ENCODE measurements around the gene EGLN1. TPM values are rescaled to one million over a fixed set of nuclear protein-coding genes. Genes with fewer than 3 reads are reported as not detected.
"Not testable (repeated sequence)": the region's sequence is repeated elsewhere in the genome, so short reads cannot be mapped to it uniquely, and the experiment has no call there.

Gene EGLN1
- total RNA-seq, 1 donor from 2014 or later, result 34.4 TPM

DNA sequence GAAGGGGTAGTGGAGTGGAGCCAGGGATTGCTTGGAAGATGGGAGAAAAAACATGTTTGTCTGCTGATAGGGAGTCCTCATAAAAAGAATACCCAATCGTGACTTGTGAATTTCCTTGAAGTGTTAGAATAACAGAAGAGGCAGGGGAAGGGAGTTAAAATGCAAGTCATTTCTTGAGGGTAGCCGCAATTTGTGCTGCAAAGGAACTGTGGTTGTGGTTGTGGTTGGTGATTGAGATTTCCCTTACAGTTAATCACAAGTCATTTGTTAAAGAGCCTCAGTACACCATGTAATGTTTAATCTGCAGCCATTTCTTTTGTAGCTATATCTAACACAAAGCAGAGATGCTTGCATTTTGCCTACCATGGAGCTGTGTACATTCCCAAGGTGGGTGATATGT is 38.5 kb upstream of the EGLN1 start:
- Mint-ChIP-seq H3K4me3 (no peak overlapping the region), H3K36me3 (peaks cover 5% of the 10 kb centered on the region), H3K4me1 (no peaks in the 10 kb centered on the region), H3K27me3 (ENCODE audit: low read depth) (peaks cover 6% of the 10 kb centered on the region), H3K9me3 (peaks cover 30% of the 10 kb centered on the region), H3K27ac (no peak overlapping the region)
- TF ChIP-seq, protein P1, sequence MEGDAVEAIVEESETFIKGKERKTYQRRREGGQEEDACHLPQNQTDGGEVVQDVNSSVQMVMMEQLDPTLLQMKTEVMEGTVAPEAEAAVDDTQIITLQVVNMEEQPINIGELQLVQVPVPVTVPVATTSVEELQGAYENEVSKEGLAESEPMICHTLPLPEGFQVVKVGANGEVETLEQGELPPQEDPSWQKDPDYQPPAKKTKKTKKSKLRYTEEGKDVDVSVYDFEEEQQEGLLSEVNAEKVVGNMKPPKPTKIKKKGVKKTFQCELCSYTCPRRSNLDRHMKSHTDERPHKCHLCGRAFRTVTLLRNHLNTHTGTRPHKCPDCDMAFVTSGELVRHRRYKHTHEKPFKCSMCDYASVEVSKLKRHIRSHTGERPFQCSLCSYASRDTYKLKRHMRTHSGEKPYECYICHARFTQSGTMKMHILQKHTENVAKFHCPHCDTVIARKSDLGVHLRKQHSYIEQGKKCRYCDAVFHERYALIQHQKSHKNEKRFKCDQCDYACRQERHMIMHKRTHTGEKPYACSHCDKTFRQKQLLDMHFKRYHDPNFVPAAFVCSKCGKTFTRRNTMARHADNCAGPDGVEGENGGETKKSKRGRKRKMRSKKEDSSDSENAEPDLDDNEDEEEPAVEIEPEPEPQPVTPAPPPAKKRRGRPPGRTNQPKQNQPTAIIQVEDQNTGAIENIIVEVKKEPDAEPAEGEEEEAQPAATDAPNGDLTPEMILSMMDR (IDR thresholded peaks at IDR 0.05; ENCODE audit: unreplicated experiment), result no peak
- no peak for DNase-seq (ENCODE audit: low spot score in 2 of 2, unreplicated experiment in 2 of 2)

DNA sequence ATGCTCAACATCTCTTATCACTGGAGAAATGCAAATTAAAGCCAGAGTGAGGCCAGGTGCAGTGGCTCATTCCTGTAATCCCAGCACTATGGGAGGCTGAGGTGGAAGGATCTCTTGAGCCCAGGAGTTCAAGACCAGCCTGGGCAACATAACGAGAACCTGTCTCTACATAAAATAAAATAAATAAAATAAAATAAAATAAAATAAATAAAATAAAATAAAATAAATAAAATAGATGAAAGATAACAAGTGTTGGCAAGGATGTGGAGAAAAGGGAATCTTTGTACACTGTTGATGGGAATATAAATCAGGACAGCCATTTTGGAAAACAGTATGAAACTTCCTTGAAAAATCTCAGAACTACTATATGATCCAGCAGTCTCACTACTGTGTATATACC is 37.4 kb upstream of the EGLN1 start:
- not testable (repeated sequence) for H3K27ac Mint-ChIP-seq; H3K27me3 Mint-ChIP-seq (ENCODE audit: low read depth); H3K4me1 Mint-ChIP-seq; DNase-seq (ENCODE audit: low spot score in 2 of 2, unreplicated experiment in 2 of 2); H3K36me3 Mint-ChIP-seq; H3K4me3 Mint-ChIP-seq
- H3K9me3 Mint-ChIP-seq, result peaks cover 28% of the 10 kb centered on the region

DNA sequence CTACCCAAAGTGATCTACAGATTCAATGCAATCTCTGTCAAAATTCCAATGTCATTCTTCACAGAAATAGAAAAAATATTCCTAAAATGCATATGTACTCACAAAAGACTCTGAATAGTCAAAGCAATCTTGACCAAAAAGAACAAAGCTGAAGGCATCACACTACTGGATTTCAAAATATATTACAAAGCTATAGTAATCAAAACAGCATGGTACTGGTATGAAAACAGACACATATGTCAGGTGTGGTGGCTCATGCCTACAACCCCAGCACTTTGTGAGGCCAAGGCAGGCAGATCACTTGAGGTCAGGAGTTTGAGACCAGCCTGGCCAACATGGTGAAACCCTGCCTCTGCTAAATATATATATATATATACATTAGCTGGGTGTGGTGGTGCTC is 35.9 kb upstream of the EGLN1 start:
- H3K36me3 Mint-ChIP-seq; DNase-seq (ENCODE audit: low spot score in 2 of 2, unreplicated experiment in 2 of 2); H3K4me3 Mint-ChIP-seq; H3K27ac Mint-ChIP-seq; H3K27me3 Mint-ChIP-seq (ENCODE audit: low read depth); H3K4me1 Mint-ChIP-seq: not testable (repeated sequence)
- peaks cover 32% of the 10 kb centered on the region for H3K9me3 Mint-ChIP-seq

DNA sequence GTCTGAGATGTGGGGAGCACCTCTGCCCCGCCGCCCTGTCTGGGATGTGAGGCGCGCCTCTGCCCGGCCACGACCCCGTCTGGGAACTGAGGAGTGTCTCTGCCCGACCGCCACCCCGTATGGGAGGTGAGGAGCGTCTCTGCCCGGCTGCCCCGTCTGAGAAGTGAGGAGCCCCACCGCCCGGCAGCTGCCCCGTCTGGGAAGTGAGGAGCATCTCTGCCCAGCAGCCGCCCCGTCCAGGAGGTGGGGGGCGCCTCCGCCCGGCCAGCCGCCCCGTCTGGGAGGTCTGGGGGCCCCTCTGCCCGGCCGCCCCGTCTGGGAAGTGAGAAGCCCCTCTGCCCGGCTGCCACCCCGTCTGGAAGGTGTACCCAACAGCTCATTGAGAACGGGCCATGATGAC is 32.0 kb upstream of the EGLN1 start:
- H3K4me1 Mint-ChIP-seq; H3K36me3 Mint-ChIP-seq; DNase-seq (ENCODE audit: low spot score in 2 of 2, unreplicated experiment in 2 of 2); H3K4me3 Mint-ChIP-seq; H3K27ac Mint-ChIP-seq; H3K27me3 Mint-ChIP-seq (ENCODE audit: low read depth): not testable (repeated sequence)
- peaks cover 48% of the 10 kb centered on the region for H3K9me3 Mint-ChIP-seq

DNA sequence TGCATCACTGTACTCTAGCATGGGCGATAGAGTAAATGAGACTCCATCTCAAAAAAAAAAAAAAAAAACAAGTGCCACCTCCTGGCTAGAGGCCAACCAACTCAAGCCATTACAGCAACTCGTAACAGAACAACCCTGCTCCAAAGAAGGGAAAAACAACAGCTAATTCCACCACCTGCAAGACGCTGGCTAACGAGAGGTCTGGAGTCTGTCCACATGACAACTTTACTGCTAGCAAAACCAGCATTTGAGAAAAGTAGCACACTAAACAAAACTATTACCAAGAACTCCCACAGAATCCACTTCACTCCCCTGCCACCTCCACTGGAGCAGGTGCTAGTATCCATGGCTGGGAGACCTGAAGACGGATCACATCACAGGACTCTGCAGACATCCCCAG is 24.1 kb upstream of the EGLN1 start:
- TF ChIP-seq, protein P1 (IDR thresholded peaks at IDR 0.05; ENCODE audit: unreplicated experiment), result no peak
- DNase-seq (ENCODE audit: low spot score in 2 of 2, unreplicated experiment in 2 of 2), result no peak
- H3K9me3 Mint-ChIP-seq, result peaks cover 29% of the 10 kb centered on the region
- H3K4me3 Mint-ChIP-seq, result no peak overlapping the region
- no peak overlapping the region for H3K27ac Mint-ChIP-seq
- H3K36me3 Mint-ChIP-seq, result peaks cover 3% of the 10 kb centered on the region
- H3K4me1 Mint-ChIP-seq, result no peaks in the 10 kb centered on the region
- H3K27me3 Mint-ChIP-seq (ENCODE audit: low read depth), result no peaks in the 10 kb centered on the region

DNA sequence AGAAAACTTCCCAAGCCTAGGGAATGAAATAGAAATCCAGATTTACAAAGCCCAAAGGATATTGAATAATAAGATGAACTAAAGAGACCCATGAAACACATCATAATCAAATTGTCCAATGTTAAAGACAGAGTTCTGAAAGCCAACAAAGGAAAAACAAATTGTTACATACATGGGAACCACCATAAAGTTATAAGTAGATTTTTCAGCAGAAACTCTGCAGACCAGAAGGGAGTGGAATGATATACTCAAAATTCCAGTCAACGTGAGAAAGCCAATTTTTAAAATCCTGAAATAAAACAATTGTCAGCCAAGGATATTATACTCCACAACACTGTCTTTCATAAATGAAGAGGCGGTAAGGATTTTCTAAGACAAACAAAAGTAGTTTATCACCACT is 22.0 kb upstream of the EGLN1 start:
- Mint-ChIP-seq H3K27me3 (ENCODE audit: low read depth) (no peaks in the 10 kb centered on the region), H3K27ac (no peak overlapping the region)
- TF ChIP-seq, protein P1 (IDR thresholded peaks at IDR 0.05; ENCODE audit: unreplicated experiment), result no peak

DNA sequence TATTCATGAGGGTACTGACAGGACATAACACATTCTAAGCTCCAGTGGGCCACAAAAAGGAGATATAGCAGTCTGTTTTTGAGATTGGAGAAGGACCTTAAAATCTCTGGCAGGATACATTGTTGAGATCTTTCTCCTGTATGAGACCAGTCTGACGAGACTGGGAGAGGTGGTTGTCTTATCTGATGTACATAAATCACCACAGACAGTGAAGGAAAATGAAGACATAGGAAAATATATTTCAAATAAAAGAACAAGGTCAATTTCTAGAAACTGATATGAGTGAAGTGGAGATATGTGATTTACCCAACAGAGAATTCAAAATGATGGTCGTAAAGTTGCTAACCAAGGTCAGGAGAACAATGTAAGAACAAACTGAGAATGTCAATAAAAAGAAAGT is 21.3 kb upstream of the EGLN1 start:
- H3K9me3 Mint-ChIP-seq, result peaks cover 19% of the 10 kb centered on the region
- no peaks in the 10 kb centered on the region for H3K27me3 Mint-ChIP-seq (ENCODE audit: low read depth)
- peaks cover 3% of the 10 kb centered on the region for H3K36me3 Mint-ChIP-seq
- H3K27ac Mint-ChIP-seq, result no peak overlapping the region
- TF ChIP-seq, protein P1 (IDR thresholded peaks at IDR 0.05; ENCODE audit: unreplicated experiment), result no peak
- DNase-seq (ENCODE audit: low spot score in 2 of 2, unreplicated experiment in 2 of 2), result no peak
- H3K4me3 Mint-ChIP-seq, result no peak overlapping the region
- H3K4me1 Mint-ChIP-seq, result no peaks in the 10 kb centered on the region

More for the DNA sequence above, 22.0 kb upstream of the EGLN1 start:
- H3K4me1 Mint-ChIP-seq, result no peaks in the 10 kb centered on the region
- DNase-seq (ENCODE audit: low spot score in 2 of 2, unreplicated experiment in 2 of 2), result no peak
- no peak overlapping the region for H3K4me3 Mint-ChIP-seq
- peaks cover 19% of the 10 kb centered on the region for H3K9me3 Mint-ChIP-seq
- peaks cover 3% of the 10 kb centered on the region for H3K36me3 Mint-ChIP-seq
